GM21825 (cell line): ENCODE measurements around the gene RSRP1.
A peak's percentile ranks its signal among the peaks of the same experiment; 100 is the strongest.
"Not testable (repeated sequence)": the region's sequence is repeated elsewhere in the genome, so short reads cannot be mapped to it uniquely, and the experiment has no call there.

Experiments
- ATAC-seq: cut with Tn5 transposase; IDR thresholded peaks from one replicate; pipeline ENCODE4 v1.9.1; 2021; ENCODE audit warnings: mild to moderate bottlenecking, moderate library complexity; ENCODE audit not compliant: unreplicated experiment

The RSRP1 gene

GRCh38 chr1:25247024-25247828 is at the start of gene RSRP1:
Gene RSRP1, minus strand, starts transcription at chr1:25247454. Its CDS starts 491 bp downstream, at chr1:25246963.
- ATAC-seq: peak; percentile 69

- not testable (repeated sequence) for ATAC-seq
Observed at GRCh38 chr1:25296501-25296900, 49.2 kb upstream of the RSRP1 start.

- not testable (repeated sequence) for ATAC-seq
Observed at GRCh38 chr1:25294889-25295826, 47.9 kb upstream of the RSRP1 start.

GRCh38 chr1:25293426-25293825 is 46.2 kb upstream of the RSRP1 start:
- ATAC-seq: not testable (repeated sequence)

GRCh38 chr1:25290043-25290442 is 42.8 kb upstream of the RSRP1 start:
- not testable (repeated sequence) for ATAC-seq

- ATAC-seq: not testable (repeated sequence)
Observed at GRCh38 chr1:25288573-25289101, 41.4 kb upstream of the RSRP1 start.

GRCh38 chr1:25287164-25287563 is 39.9 kb upstream of the RSRP1 start:
- not testable (repeated sequence) for ATAC-seq

GRCh38 chr1:25285862-25286261 is 38.6 kb upstream of the RSRP1 start:
- ATAC-seq: not testable (repeated sequence)

GRCh38 chr1:25279693-25280111 is 32.4 kb upstream of the RSRP1 start:
- not testable (repeated sequence) for ATAC-seq

- ATAC-seq: not testable (repeated sequence)
Observed at GRCh38 chr1:25278790-25279189, 31.5 kb upstream of the RSRP1 start.

- not testable (repeated sequence) for ATAC-seq
Observed at GRCh38 chr1:25278358-25278757, 31.1 kb upstream of the RSRP1 start.

GRCh38 chr1:25277295-25277694 is 30.0 kb upstream of the RSRP1 start:
- not testable (repeated sequence) for ATAC-seq

- not testable (repeated sequence) for ATAC-seq
Observed at GRCh38 chr1:25275648-25276047, 28.4 kb upstream of the RSRP1 start.

- ATAC-seq: not testable (repeated sequence)
Observed at GRCh38 chr1:25272238-25272637, 25.0 kb upstream of the RSRP1 start, which contains the start of gene RHD. Gene RHD, plus strand, starts transcription at chr1:25272509. Its CDS starts 39 bp downstream, at chr1:25272548.

- not testable (repeated sequence) for ATAC-seq
Observed at GRCh38 chr1:25268143-25268760, 21.0 kb upstream of the RSRP1 start.

- peak; percentile 59 for ATAC-seq
Observed at GRCh38 chr1:25267288-25268142, 20.3 kb upstream of the RSRP1 start.

- ATAC-seq: peak; percentile 44
Observed at GRCh38 chr1:25266554-25267287, 19.5 kb upstream of the RSRP1 start.

GRCh38 chr1:25260336-25260735 is 13.1 kb upstream of the RSRP1 start:
- not testable (repeated sequence) for ATAC-seq

GRCh38 chr1:25259813-25260212 is 12.6 kb upstream of the RSRP1 start:
- ATAC-seq: not testable (repeated sequence)
